ENCODE data around the gene RAD51B.

GRCh38 chr14:68361231-68361630 lies 541.7 kb downstream of the RAD51B start:
- TF ChIP-seq POLR2A (IDR thresholded peaks at IDR 0.05) (no peak), CTCF (IDR thresholded peaks at IDR 0.05) (no peak), EP300 (IDR thresholded peaks at IDR 0.05) (no peak)

All from tibial nerve (tissue), 4 donors.